GM10266 (cell line): ENCODE data around the gene CCDC9.
"Not testable (repeated sequence)": the region's sequence is repeated elsewhere in the genome, so short reads cannot be mapped to it uniquely, and the experiment has no call there.

Experiments used
- DNase-seq: peaks from one replicate; pipeline ENCODE4 v3.0.0; 2012; ENCODE audit errors: extremely low spot score
- CTCF ChIP-seq: IDR thresholded peaks from 2 replicates; pipeline ENCODE4 v1.5.1; 2012; ENCODE audit warnings: mild to moderate bottlenecking, low read depth; ENCODE audit not compliant: control insufficient read depth, insufficient read depth; ENCODE audit errors: missing control alignments

The CCDC9 gene

GRCh38 chr19:47284324-47284899, 28.1 kb downstream of the CCDC9 start:
- TF ChIP-seq CTCF: peak; percentile 81
- DNase-seq: peak; percentile 57

DNA sequence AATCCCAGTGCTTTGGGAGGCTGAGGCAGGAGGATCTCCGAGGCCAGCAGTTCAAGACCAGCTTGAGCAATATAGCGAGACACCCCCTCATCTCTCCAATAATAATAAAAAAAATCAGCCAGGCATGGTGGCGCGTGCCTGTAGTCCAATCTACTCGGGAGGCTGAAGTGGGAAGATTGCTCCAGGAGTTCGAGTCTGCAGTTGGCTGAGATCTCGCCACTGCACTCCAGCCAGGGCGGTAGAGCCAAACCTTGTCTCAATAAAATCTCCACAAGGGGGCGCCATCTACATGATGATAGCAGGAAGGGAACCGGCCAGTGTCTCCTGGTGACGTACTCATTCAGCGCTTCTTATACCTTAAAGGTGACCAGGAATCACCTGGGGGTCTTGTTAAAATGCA, 39.7 kb downstream of the CCDC9 start:
- peak; percentile 76 for DNase-seq
- TF ChIP-seq CTCF: peak; percentile 81

- DNase-seq: not testable (repeated sequence)
Measured at GRCh38 chr19:47300867-47301266, 44.5 kb downstream of the CCDC9 start.

GRCh38 chr19:47302249-47302648, 45.9 kb downstream of the CCDC9 start:
- TF ChIP-seq CTCF: no peak

DNA sequence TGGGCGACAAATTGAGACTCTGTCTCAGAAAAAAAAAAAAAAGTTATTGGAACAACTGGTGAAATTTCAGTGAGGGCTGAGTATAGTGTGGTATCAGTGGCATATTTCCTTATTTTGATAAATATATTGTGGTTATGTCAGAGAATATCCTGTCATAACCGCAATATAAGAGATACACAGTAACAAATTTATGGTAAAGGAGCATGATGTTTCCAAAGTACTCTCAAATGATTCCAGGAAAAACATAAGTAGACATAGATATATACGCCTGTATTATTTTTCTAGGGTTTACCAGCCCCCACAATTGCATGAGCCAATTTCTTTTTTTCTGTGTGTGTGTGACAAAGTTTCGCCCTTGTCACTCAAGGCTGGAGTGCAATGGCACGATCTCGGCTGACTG, 47.6 kb downstream of the CCDC9 start:
- no peak for DNase-seq
- TF ChIP-seq CTCF: no peak

More at GRCh38 chr19:47302249-47302648, 45.9 kb downstream of the CCDC9 start:
- no peak for DNase-seq

- TF ChIP-seq CTCF: peak; percentile 91
Measured at GRCh38 chr19:47305309-47305751, 49.0 kb downstream of the CCDC9 start.

DNA sequence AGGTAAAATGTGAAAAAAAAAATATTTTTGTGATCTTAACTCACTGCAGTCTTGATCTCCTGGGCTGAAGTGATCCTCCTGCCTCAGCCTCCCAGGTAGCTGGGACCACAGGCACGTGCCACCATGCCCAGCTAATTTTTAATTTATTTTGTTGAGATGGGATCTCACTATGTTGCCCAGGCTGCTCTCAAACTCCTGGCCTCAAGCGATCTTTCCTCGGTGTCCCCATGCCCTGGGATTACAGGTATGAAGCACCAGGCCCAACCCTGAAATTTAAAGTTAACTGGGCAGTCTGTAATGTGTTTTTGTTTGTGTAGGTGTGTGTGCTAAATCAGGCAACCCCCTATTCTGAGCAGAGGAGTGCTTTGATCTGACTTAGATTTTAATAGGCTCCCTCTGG, 50.0 kb downstream of the CCDC9 start:
- DNase-seq: no peak
- TF ChIP-seq CTCF: no peak

More at GRCh38 chr19:47305309-47305751, 49.0 kb downstream of the CCDC9 start:
- peak; percentile 37 for DNase-seq

GRCh38 chr19:47309038-47309437, 52.7 kb downstream of the CCDC9 start:
- DNase-seq: no peak
- no peak for TF ChIP-seq CTCF
